Endothelial cell of umbilical vein (primary cell): Measurements from ENCODE around the gene PIP5K1C. TPM values are rescaled to one million over a fixed set of nuclear protein-coding genes. Genes with fewer than 3 reads are reported as not detected.

ENCODE experiments used
- BruUV-seq: library from RNA; stranded (reverse); fragments of 400-500 nt; replicated peaks from 2 replicates; lab custom pipeline; 2021; lab: Mats Ljungman, UMichigan
- CTCF ChIA-PET: fragments of 300-600, 350-600 bp; sonication (Branson Sonifier 250); formaldehyde crosslinking; loops from one replicate; lab custom pipeline; 2021; ENCODE audit warnings: antibody characterized with exemption, inconsistent platforms; lab: Charles Lee
- POLR2A ChIA-PET: fragments of 300-600, 350-600 bp; sonication (Branson Sonifier 250); formaldehyde crosslinking; loops from one replicate; lab custom pipeline; 2021; ENCODE audit warnings: antibody characterized with exemption, inconsistent platforms; lab: Charles Lee
- DNase-seq: peaks from one replicate; pipeline ENCODE4 v3.0.0-alpha.2; 2011; ENCODE audit warnings: low read depth, low spot score
- FAIRE-seq: peaks from 2 replicates; lab custom pipeline; 2011; peaks lifted over from hg19 to GRCh38; lab: Jason Lieb, UNC
- H2AFZ ChIP-seq: 2 replicates; pipeline ENCODE4 v1.6.0; 2012; ENCODE audit warnings: low read depth, low read length, control low read depth, inconsistent platforms
- H3K27ac ChIP-seq: 2 replicates; pipeline ENCODE4 v1.5.1; 2011; ENCODE audit warnings: low read depth, mild to moderate bottlenecking, control low read depth, low read length, moderate library complexity; ENCODE audit not compliant: insufficient read depth
- H3K27me3 ChIP-seq, 2 experiments: 2 replicates each; pipeline versions ENCODE4 v1.6.0 to v1.6.1; 2011; ENCODE audit warnings: low read length in 2 of 2, mixed read lengths in 1 of 2; ENCODE audit not compliant: control insufficient read depth in 2 of 2, insufficient read depth in 2 of 2
- H3K36me3 ChIP-seq, 2 experiments: 2 replicates in 1 of 2; 3 replicates in 1 of 2; pipeline ENCODE4 v1.5.1; 2011; ENCODE audit warnings: low read length in 2 of 2, mild to moderate bottlenecking in 1 of 2, moderate library complexity in 1 of 2; ENCODE audit not compliant: control insufficient read depth in 2 of 2, insufficient read depth in 2 of 2; ENCODE audit errors: extremely low read depth in 1 of 2
- H3K4me1 ChIP-seq: 3 replicates; pipeline ENCODE4 v1.5.1; 2011; ENCODE audit warnings: mild to moderate bottlenecking, low read length; ENCODE audit not compliant: control insufficient read depth, insufficient read depth; ENCODE audit errors: extremely low read depth
- H3K4me2 ChIP-seq: 2 replicates; pipeline ENCODE4 v1.6.1; 2011; ENCODE audit warnings: low read length, control low read depth, mixed read lengths; ENCODE audit not compliant: insufficient read depth
- H3K4me3 ChIP-seq, 3 experiments: fragments of 200-600 bp in 1 of 3; sonication (generic), shearing (Covaris generic) in 1 of 3; replicated peaks in 1 of 3; 2 replicates each; pipeline ENCODE4 v1.5.1; 2011 to 2016; ENCODE audit warnings: control low read depth in 3 of 3, low read length in 3 of 3, mild to moderate bottlenecking in 2 of 3, inconsistent platforms in 1 of 3, low read depth in 1 of 3, moderate library complexity in 1 of 3; ENCODE audit not compliant: insufficient read depth in 1 of 3
- H3K79me2 ChIP-seq: 2 replicates; pipeline ENCODE4 v1.6.0; 2012; ENCODE audit warnings: low read length, inconsistent platforms; ENCODE audit not compliant: control insufficient read depth, insufficient read depth
- H3K9ac ChIP-seq: replicated peaks from 2 replicates; pipeline ENCODE3; 2011; ENCODE audit warnings: low read length, control low read depth; ENCODE audit not compliant: insufficient read depth; ENCODE audit errors: extremely low read depth
- H3K9me1 ChIP-seq: replicated peaks from 3 replicates; pipeline ENCODE4 v1.6.0; 2011; ENCODE audit warnings: mild to moderate bottlenecking, low read length; ENCODE audit not compliant: control insufficient read depth, insufficient read depth; ENCODE audit errors: extremely low read depth
- H3K9me3 ChIP-seq: replicated peaks from 2 replicates; pipeline ENCODE4 v1.5.1; 2012; ENCODE audit warnings: low read length, inconsistent platforms; ENCODE audit not compliant: control insufficient read depth, insufficient read depth
- H4K20me1 ChIP-seq: replicated peaks from 2 replicates; pipeline ENCODE3; 2011; ENCODE audit warnings: mild to moderate bottlenecking, low read length; ENCODE audit not compliant: control insufficient read depth, insufficient read depth; ENCODE audit errors: extremely low read depth
- FOS ChIP-seq: IDR thresholded peaks from 2 replicates; pipeline ENCODE4 v1.6.1; 2011; ENCODE audit warnings: mild to moderate bottlenecking, low read length, moderate library complexity, borderline replicate concordance; ENCODE audit not compliant: insufficient read depth
- GATA2 ChIP-seq: IDR thresholded peaks from 2 replicates; pipeline ENCODE4 v1.7.0; 2011; ENCODE audit warnings: low read depth, mild to moderate bottlenecking, moderate library complexity, mixed read lengths, low read length; ENCODE audit not compliant: insufficient read length, insufficient read depth
- JUN ChIP-seq: IDR thresholded peaks from 2 replicates; pipeline ENCODE4 v1.6.1; 2011; ENCODE audit warnings: borderline replicate concordance, low read depth; ENCODE audit not compliant: insufficient read length, insufficient read depth
- MYC ChIP-seq: IDR thresholded peaks from one replicate; pipeline ENCODE4 v1.6.1; 2011; ENCODE audit warnings: mild to moderate bottlenecking, low read depth, low read length
- POLR2A ChIP-seq: IDR thresholded peaks from 2 replicates; pipeline ENCODE4 v1.6.1; 2012; ENCODE audit warnings: low read depth, mild to moderate bottlenecking, control low read depth, low read length
- POLR2AphosphoS5 ChIP-seq: IDR thresholded peaks from 2 replicates; pipeline ENCODE4 v1.6.1; 2012; ENCODE audit warnings: low read depth, mild to moderate bottlenecking, control low read depth, low read length, moderate library complexity; ENCODE audit not compliant: insufficient read depth
- dilution Hi-C: fragments of 300-500 bp; cut with MboI; formaldehyde crosslinking; loops from one replicate; pipeline ENCODE4 v1.15.0; 2019; ENCODE audit warnings: low sequenced_read_pairs; ENCODE audit not compliant: extremely low pct_ligation_motif_present
- intact Hi-C: fragments of 100-400 bp; cut with micrococcal nuclease; formaldehyde crosslinking; loops from one replicate; pipeline ENCODE4 v1.10.0; 2022
- polyA plus RNA-seq, 4 experiments: library from polyadenylated mRNA; depleted of rRNA in 3 of 4; stranded (reverse) in 3 of 4; unstranded in 1 of 4; fragments of >200 nt; gene quantifications; 2 replicates each; pipeline versions ENCODE4 v1.2.1 to v1.2.3, GENCODE V29; 2011 to 2012; ENCODE audit warnings: missing spikeins in 1 of 4
- total RNA-seq: library from RNA; stranded (reverse); gene quantifications from 2 replicates; pipeline ENCODE4 v1.2.3, GENCODE V29; 2021
- TF ChIP-seq, protein P1 (sequence below), 2 donors: IDR thresholded peaks; 1 replicate in 1 of 2; 2 replicates in 1 of 2; pipeline ENCODE4 v1.5.1; 2011; ENCODE audit warnings: low read length in 2 of 2, mild to moderate bottlenecking in 2 of 2, moderate library complexity in 2 of 2, control low read depth in 1 of 2, inconsistent platforms in 1 of 2, low read depth in 1 of 2; ENCODE audit not compliant: insufficient read depth in 1 of 2; ENCODE audit errors: extremely low read depth in 1 of 2
- TF ChIP-seq, protein P2 (sequence below): IDR thresholded peaks from 2 replicates; pipeline ENCODE4 v1.6.1; 2011; ENCODE audit not compliant: insufficient read depth, insufficient read length

PIP5K1C gene
- total and polyA plus RNA-seq, 2 donors (not counting 3 experiments of a cell fraction or from before 2014, with no cell fraction given), result 31.6 to 79.5 TPM

DNA sequence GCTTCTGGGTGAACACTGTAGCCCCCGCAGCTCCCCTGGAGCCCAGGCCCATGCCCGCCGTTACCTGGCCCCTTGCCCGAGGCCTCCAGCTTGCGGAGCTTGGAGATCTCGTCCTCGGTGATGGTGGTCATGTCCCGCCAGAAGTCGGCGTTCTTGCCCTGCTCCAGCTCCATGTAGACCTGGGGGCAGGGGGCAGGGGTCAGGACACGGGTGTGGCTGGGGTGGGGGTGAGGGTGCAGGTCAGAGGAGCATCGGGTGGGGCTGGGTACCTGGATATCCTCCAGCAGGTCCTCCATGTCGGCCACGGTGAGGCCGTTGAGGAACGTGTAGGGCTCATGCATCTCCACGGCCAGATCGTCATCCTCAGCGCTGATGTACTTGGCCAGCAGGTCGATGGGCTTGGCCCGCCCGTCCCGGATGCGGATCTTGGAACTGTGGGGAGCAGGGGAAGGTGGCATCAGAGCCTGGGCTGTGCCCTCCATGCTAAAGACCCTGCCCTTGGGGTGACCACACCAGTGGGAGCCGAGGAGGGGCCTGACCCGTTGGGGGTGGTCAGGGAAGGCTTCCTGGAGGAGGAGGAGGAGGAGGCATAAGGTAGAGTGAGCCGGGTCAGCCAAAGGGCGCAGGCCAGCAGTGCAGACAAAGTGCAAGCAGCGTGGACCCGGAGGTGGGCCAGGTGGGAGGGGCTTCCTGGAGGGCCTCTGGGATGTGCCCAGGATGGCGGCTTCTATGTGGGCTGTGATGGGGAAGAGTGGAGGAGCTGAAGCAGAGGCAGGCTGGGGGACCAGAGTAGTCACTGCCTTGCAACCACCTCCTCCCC lies 81.2 kb downstream of the PIP5K1C start:
- Histone ChIP-seq H3K9me3 (no peaks in the 10 kb centered on the region), H4K20me1 (no peaks in the 10 kb centered on the region), H3K36me3 (peaks cover 0 to 25% of the 10 kb centered on the region in 2 experiments), H3K27me3 (no peaks in the 10 kb centered on the region), H3K27ac (no peak overlapping the region), H3K79me2 (no peaks in the 10 kb centered on the region), H3K4me2 (no peak overlapping the region), H2AFZ (no peak overlapping the region), H3K9me1 (no peaks in the 10 kb centered on the region), H3K4me3 (no peak overlapping the region), H3K9ac (no peak overlapping the region), H3K4me1 (no peaks in the 10 kb centered on the region)
- ChIA-PET CTCF (interaction anchor here (0.8 to 2.1 kb wide), 7 partner anchors 12 to 74 kb away, joined by 3 to 13 read pairs (median 5); partner anchors contain the start of genes GIPC3 and TBXA2R), POLR2A (no interaction called here)
- FAIRE-seq (no peak), DNase-seq (no peak)
- no TSS peak for BruUV-seq
- dilution Hi-C loops (no loop called here), intact Hi-C loops (loop anchor here (1.0 kb wide), 2 partner anchors 33 to 74 kb away; no protein-coding TSS in a partner anchor)
- TF ChIP-seq MYC (no peak), JUN (no peak), GATA2 (no peak), POLR2A (no peak), POLR2AphosphoS5 (no peak), FOS (no peak)
- TF ChIP-seq, protein P1, sequence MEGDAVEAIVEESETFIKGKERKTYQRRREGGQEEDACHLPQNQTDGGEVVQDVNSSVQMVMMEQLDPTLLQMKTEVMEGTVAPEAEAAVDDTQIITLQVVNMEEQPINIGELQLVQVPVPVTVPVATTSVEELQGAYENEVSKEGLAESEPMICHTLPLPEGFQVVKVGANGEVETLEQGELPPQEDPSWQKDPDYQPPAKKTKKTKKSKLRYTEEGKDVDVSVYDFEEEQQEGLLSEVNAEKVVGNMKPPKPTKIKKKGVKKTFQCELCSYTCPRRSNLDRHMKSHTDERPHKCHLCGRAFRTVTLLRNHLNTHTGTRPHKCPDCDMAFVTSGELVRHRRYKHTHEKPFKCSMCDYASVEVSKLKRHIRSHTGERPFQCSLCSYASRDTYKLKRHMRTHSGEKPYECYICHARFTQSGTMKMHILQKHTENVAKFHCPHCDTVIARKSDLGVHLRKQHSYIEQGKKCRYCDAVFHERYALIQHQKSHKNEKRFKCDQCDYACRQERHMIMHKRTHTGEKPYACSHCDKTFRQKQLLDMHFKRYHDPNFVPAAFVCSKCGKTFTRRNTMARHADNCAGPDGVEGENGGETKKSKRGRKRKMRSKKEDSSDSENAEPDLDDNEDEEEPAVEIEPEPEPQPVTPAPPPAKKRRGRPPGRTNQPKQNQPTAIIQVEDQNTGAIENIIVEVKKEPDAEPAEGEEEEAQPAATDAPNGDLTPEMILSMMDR (IDR thresholded peaks at IDR 0.05; ENCODE audit: extremely low read depth in 1 of 2, insufficient read depth in 1 of 2, low read depth in 1 of 2, low read length in 2 of 2), result no peak
- TF ChIP-seq, protein P2, sequence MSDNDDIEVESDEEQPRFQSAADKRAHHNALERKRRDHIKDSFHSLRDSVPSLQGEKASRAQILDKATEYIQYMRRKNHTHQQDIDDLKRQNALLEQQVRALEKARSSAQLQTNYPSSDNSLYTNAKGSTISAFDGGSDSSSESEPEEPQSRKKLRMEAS, result no peak
